K562 (cell line): ENCODE measurements around the gene TBL2. TPM values are rescaled to one million over a fixed set of nuclear protein-coding genes. Genes with fewer than 3 reads are reported as not detected.

ENCODE experiments used
- ATF1 ChIP-seq, 2 experiments: fragments of 450-650 bp in 1 of 2; IDR thresholded peaks; 2 replicates each; pipeline ENCODE4 v1.6.1; 2016; ENCODE audit warnings: missing compliant biosample characterization in 1 of 2, missing genetic modification characterization in 1 of 2
- BMI1 ChIP-seq: fragments of 150-350 bp; IDR thresholded peaks from 2 replicates; pipeline ENCODE4 v1.6.1; 2014; ENCODE audit warnings: low read length
- MLLT1 ChIP-seq, 2 experiments: fragments of 450-650 bp; IDR thresholded peaks; 2 replicates each; pipeline ENCODE4 v1.6.1; 2016
- MYC ChIP-seq, 2 experiments: fragments of 250-450 bp in 1 of 2; sonication (Bioruptor Pico) in 1 of 2; IDR thresholded peaks; 2 replicates each; pipeline versions ENCODE4 v1.5.1 to v1.6.1; 2012 to 2021; ENCODE audit warnings: low read depth in 2 of 2, borderline replicate concordance in 1 of 2, improper control_type of control experiment in 1 of 2, low read length in 1 of 2, mild to moderate bottlenecking in 1 of 2, moderate library complexity in 1 of 2
- PRMT5 ChIP-seq: sonication (generic); formaldehyde crosslinking; IDR thresholded peaks from 2 replicates; pipeline ENCODE4 v1.5.0; 2020; ENCODE audit warnings: missing genetic modification reagents
- SFPQ ChIP-seq: fragments of 200-400 bp; formaldehyde crosslinking; IDR thresholded peaks from 2 replicates; pipeline ENCODE4 v1.6.1; 2017; ENCODE audit warnings: mild to moderate bottlenecking, low read depth, low read length, moderate library complexity
- TCF7 ChIP-seq: sonication (generic); IDR thresholded peaks from 2 replicates; pipeline ENCODE4 v1.6.1; 2016; ENCODE audit warnings: antibody characterized with exemption, borderline replicate concordance
- U2AF2 ChIP-seq: fragments of 200-400 bp; formaldehyde crosslinking; optimal IDR thresholded peaks from 2 replicates; pipeline ENCODE3; 2017; ENCODE audit warnings: low read depth, mild to moderate bottlenecking, low read length
- ZNF224 ChIP-seq: sonication (generic); formaldehyde crosslinking; IDR thresholded peaks from 2 replicates; pipeline ENCODE4 v1.8.0; 2022; ENCODE audit warnings: mild to moderate bottlenecking, missing genetic modification reagents
- polyA plus RNA-seq, 8 experiments: library from polyadenylated mRNA; depleted of rRNA in 4 of 8; stranded (reverse) in 5 of 8; unstranded in 3 of 8; fragments of >200 nt; fragmentation: Nextera tagmentation in 2 of 8; fragmentation: Illumina TruSeq in 1 of 8; extraction: Ambion mirVana in 2 of 8; extraction: Trizol in 1 of 8; gene quantifications; 2 replicates each; pipeline versions ENCODE4 v1.2.1 to v1.2.3, GENCODE V29; 2011 to 2014; ENCODE audit warnings: inconsistent platforms in 1 of 8, missing spikeins in 1 of 8
- total RNA-seq, 7 experiments: library from RNA; depleted of rRNA in 6 of 7; stranded (reverse); fragments of >200 nt in 6 of 7; fragmentation: Illumina TruSeq in 2 of 7; extraction: Trizol in 2 of 7; gene quantifications; 2 replicates each; pipeline versions ENCODE4 v1.2.1 to v1.2.3, GENCODE V29; 2011 to 2021; ENCODE audit warnings: low replicate concordance in 1 of 7
- TF ChIP-seq, protein P1 (sequence below): fragments of 150-350 bp; IDR thresholded peaks from 2 replicates; pipeline ENCODE4 v1.6.1; 2014; ENCODE audit warnings: low read depth, mild to moderate bottlenecking, low read length, borderline replicate concordance
- TF ChIP-seq, protein P2 (sequence below): fragments of 250-450 bp; sonication (Bioruptor Pico); IDR thresholded peaks from 2 replicates; pipeline ENCODE4 v1.4.0; 2020; ENCODE audit warnings: mild to moderate bottlenecking, moderate library complexity, borderline replicate concordance
- TF ChIP-seq, protein P3 (sequence below): fragments of 250-450 bp; sonication (Bioruptor Pico); IDR thresholded peaks from 2 replicates; pipeline ENCODE4 v1.5.0; 2020; ENCODE audit warnings: mild to moderate bottlenecking

TBL2 gene
- total and polyA plus RNA-seq, 9 of the 15 experiments (the other 6 are each of a cell fraction or from before 2014, with no cell fraction given), result 2.5 to 123 (median 49.2) TPM

- TF ChIP-seq MYC (IDR thresholded peaks at IDR 0.05; ENCODE audit: low read depth, low read length) (no peak), MYC (CRISPR knock-in tag; IDR thresholded peaks at IDR 0.05; ENCODE audit: borderline replicate concordance, low read depth) (no peak), U2AF2 (no peak), ATF1 (CRISPR knock-in tag; IDR thresholded peaks at IDR 0.05) (no peak), ATF1 (tag; IDR thresholded peaks at IDR 0.05) (peak; percentile 22; the same call in 1 of the 2 replicates), TCF7 (no peak), PRMT5 (CRISPR knock-in tag) (no peak), MLLT1 (IDR thresholded peaks at IDR 0.05) (peak in 1 of 2 experiments; percentile 72; a peak in 1 of 4 replicates), SFPQ (no peak), BMI1 (no peak), ZNF224 (CRISPR knock-in tag) (no peak)
- TF ChIP-seq, protein P1, sequence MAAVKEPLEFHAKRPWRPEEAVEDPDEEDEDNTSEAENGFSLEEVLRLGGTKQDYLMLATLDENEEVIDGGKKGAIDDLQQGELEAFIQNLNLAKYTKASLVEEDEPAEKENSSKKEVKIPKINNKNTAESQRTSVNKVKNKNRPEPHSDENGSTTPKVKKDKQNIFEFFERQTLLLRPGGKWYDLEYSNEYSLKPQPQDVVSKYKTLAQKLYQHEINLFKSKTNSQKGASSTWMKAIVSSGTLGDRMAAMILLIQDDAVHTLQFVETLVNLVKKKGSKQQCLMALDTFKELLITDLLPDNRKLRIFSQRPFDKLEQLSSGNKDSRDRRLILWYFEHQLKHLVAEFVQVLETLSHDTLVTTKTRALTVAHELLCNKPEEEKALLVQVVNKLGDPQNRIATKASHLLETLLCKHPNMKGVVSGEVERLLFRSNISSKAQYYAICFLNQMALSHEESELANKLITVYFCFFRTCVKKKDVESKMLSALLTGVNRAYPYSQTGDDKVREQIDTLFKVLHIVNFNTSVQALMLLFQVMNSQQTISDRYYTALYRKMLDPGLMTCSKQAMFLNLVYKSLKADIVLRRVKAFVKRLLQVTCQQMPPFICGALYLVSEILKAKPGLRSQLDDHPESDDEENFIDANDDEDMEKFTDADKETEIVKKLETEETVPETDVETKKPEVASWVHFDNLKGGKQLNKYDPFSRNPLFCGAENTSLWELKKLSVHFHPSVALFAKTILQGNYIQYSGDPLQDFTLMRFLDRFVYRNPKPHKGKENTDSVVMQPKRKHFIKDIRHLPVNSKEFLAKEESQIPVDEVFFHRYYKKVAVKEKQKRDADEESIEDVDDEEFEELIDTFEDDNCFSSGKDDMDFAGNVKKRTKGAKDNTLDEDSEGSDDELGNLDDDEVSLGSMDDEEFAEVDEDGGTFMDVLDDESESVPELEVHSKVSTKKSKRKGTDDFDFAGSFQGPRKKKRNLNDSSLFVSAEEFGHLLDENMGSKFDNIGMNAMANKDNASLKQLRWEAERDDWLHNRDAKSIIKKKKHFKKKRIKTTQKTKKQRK, result no peak
- TF ChIP-seq, protein P2, sequence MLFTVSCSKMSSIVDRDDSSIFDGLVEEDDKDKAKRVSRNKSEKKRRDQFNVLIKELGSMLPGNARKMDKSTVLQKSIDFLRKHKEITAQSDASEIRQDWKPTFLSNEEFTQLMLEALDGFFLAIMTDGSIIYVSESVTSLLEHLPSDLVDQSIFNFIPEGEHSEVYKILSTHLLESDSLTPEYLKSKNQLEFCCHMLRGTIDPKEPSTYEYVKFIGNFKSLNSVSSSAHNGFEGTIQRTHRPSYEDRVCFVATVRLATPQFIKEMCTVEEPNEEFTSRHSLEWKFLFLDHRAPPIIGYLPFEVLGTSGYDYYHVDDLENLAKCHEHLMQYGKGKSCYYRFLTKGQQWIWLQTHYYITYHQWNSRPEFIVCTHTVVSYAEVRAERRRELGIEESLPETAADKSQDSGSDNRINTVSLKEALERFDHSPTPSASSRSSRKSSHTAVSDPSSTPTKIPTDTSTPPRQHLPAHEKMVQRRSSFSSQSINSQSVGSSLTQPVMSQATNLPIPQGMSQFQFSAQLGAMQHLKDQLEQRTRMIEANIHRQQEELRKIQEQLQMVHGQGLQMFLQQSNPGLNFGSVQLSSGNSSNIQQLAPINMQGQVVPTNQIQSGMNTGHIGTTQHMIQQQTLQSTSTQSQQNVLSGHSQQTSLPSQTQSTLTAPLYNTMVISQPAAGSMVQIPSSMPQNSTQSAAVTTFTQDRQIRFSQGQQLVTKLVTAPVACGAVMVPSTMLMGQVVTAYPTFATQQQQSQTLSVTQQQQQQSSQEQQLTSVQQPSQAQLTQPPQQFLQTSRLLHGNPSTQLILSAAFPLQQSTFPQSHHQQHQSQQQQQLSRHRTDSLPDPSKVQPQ (CRISPR knock-in tag), result no peak
- TF ChIP-seq, protein P3, sequence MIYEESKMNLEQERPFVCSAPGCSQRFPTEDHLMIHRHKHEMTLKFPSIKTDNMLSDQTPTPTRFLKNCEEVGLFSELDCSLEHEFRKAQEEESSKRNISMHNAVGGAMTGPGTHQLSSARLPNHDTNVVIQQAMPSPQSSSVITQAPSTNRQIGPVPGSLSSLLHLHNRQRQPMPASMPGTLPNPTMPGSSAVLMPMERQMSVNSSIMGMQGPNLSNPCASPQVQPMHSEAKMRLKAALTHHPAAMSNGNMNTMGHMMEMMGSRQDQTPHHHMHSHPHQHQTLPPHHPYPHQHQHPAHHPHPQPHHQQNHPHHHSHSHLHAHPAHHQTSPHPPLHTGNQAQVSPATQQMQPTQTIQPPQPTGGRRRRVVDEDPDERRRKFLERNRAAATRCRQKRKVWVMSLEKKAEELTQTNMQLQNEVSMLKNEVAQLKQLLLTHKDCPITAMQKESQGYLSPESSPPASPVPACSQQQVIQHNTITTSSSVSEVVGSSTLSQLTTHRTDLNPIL (CRISPR knock-in tag), result no peak
Observed at GRCh38 chr7:73622909-73623797, 44.8 kb upstream of the TBL2 start (continued).
